Testis (tissue), 2 donors: ENCODE results near the gene GDF11.

Source experiments
- CTCF ChIP-seq, 3 experiments: fragments of 450-650 bp in 2 of 3; fragments of 200-600 bp in 1 of 3; sonication (generic) in 1 of 3; IDR thresholded peaks; one replicate each; pipeline ENCODE4 v1.5.1; 2016 to 2019; ENCODE audit warnings: antibody characterized with exemption in 3 of 3, mild to moderate bottlenecking in 2 of 3, moderate library complexity in 1 of 3
- POLR2A ChIP-seq: fragments of 450-650 bp; IDR thresholded peaks from one replicate; pipeline ENCODE4 v1.6.1; 2017; ENCODE audit warnings: antibody characterized with exemption, mild to moderate bottlenecking, moderate library complexity

- TF ChIP-seq CTCF (IDR thresholded peaks at IDR 0.05) (no peak), POLR2A (no peak)
Measured at GRCh38 chr12:55726971-55727370, 16.0 kb upstream of the GDF11 start.
